IMR-90 (cell line): ENCODE data around the gene FNDC3B. TPM values are rescaled to one million over a fixed set of nuclear protein-coding genes. Genes with fewer than 3 reads are reported as not detected.

Experiments used
- ATAC-seq: fragments of 200-7000 bp; cut with Tn5 transposase; 2 replicates; pipeline ENCODE4 v1.9.1; 2020; ENCODE audit warnings: low read depth, mild to moderate bottlenecking, moderate library complexity
- BruUV-seq: library from RNA; stranded (reverse); fragments of 400-500 nt; replicated peaks from 2 replicates; lab custom pipeline; 2021; lab: Mats Ljungman, UMichigan
- CTCF ChIA-PET: fragments of 300-600 bp; formaldehyde crosslinking; extraction: SDS; loops from one replicate; lab custom pipeline; 2021; ENCODE audit warnings: antibody characterized with exemption; lab: Yijun Ruan, JAX
- POLR2A ChIA-PET: fragments of 300-600 bp; sonication (Branson Sonifier 250); formaldehyde crosslinking; loops from one replicate; lab custom pipeline; 2022; ENCODE audit warnings: antibody characterized with exemption; ENCODE audit not compliant: unreplicated experiment; lab: Charles Lee
- DNase-seq: peaks from one replicate; pipeline ENCODE4 v3.0.0; 2013
- H2AFZ ChIP-seq: replicated peaks from 2 replicates; pipeline ENCODE3; 2013; ENCODE audit warnings: low read length, mild to moderate bottlenecking; ENCODE audit not compliant: poor library complexity
- H2AK5ac ChIP-seq: 2 replicates; pipeline ENCODE4 v1.6.1; 2013; ENCODE audit warnings: low read depth, low read length, inconsistent platforms
- H2AK9ac ChIP-seq: replicated peaks from 2 replicates; pipeline ENCODE3; 2013; ENCODE audit warnings: mild to moderate bottlenecking, low read depth, low read length, moderate library complexity; ENCODE audit not compliant: poor library complexity
- H2BK120ac ChIP-seq: 2 replicates; pipeline ENCODE4 v1.6.1; 2013; ENCODE audit warnings: low read depth, low read length, inconsistent platforms
- H2BK15ac ChIP-seq: 3 replicates; pipeline ENCODE4 v1.6.1; 2013; ENCODE audit warnings: low read depth, low read length, inconsistent platforms
- H2BK20ac ChIP-seq: 2 replicates; pipeline ENCODE4 v1.6.1; 2013; ENCODE audit warnings: low read depth, mild to moderate bottlenecking, inconsistent platforms, low read length, moderate library complexity
- H2BK5ac ChIP-seq: 2 replicates; pipeline ENCODE4 v1.6.1; 2013; ENCODE audit warnings: mild to moderate bottlenecking, low read depth, low read length, inconsistent platforms; ENCODE audit not compliant: poor library complexity, severe bottlenecking
- H3K14ac ChIP-seq: replicated peaks from 2 replicates; pipeline ENCODE4 v1.6.1; 2013; ENCODE audit warnings: low read depth, low read length, inconsistent platforms
- H3K18ac ChIP-seq: 2 replicates; pipeline ENCODE4 v1.6.1; 2013; ENCODE audit warnings: low read depth, low read length, control low read depth
- H3K23ac ChIP-seq: 2 replicates; pipeline ENCODE4 v1.6.1; 2013; ENCODE audit warnings: low read depth, low read length, inconsistent platforms
- H3K27ac ChIP-seq: 2 replicates; pipeline ENCODE4 v1.5.1; 2013; ENCODE audit warnings: mild to moderate bottlenecking, control low read depth, low read length; ENCODE audit not compliant: insufficient read depth
- H3K27me3 ChIP-seq: 2 replicates; pipeline ENCODE4 v1.6.1; 2013; ENCODE audit warnings: low read length; ENCODE audit not compliant: control insufficient read depth, insufficient read depth
- H3K36me3 ChIP-seq: 2 replicates; pipeline ENCODE4 v1.6.1; 2013; ENCODE audit warnings: low read length, mixed read lengths; ENCODE audit not compliant: control insufficient read depth, insufficient read depth
- H3K4ac ChIP-seq: 2 replicates; pipeline ENCODE4 v1.6.1; 2013; ENCODE audit warnings: low read depth, low read length, inconsistent platforms
- H3K4me1 ChIP-seq: 2 replicates; pipeline ENCODE4 v1.6.1; 2013; ENCODE audit warnings: low read length, mixed read lengths; ENCODE audit not compliant: control insufficient read depth, insufficient read depth
- H3K4me2 ChIP-seq: 2 replicates; pipeline ENCODE4 v1.6.1; 2013; ENCODE audit warnings: low read depth, mild to moderate bottlenecking, control low read depth, low read length, moderate library complexity
- H3K4me3 ChIP-seq: 2 replicates; pipeline ENCODE4 v1.5.1; 2013; ENCODE audit warnings: low read depth, mild to moderate bottlenecking, control low read depth, low read length, moderate library complexity; ENCODE audit not compliant: insufficient read depth
- H3K56ac ChIP-seq: 2 replicates; pipeline ENCODE4 v1.6.1; 2013; ENCODE audit warnings: low read length, inconsistent platforms; ENCODE audit not compliant: insufficient read depth; ENCODE audit errors: extremely low read depth
- H3K79me1 ChIP-seq, 2 experiments: 2 replicates each; pipeline ENCODE4 v1.6.1; 2013; ENCODE audit warnings: low read length in 2 of 2, inconsistent platforms in 1 of 2, low read depth in 1 of 2
- H3K9ac ChIP-seq: 2 replicates; pipeline ENCODE4 v1.6.1; 2013; ENCODE audit warnings: low read depth, low read length, control low read depth
- H3K9me1 ChIP-seq: 2 replicates; pipeline ENCODE4 v1.6.1; 2013; ENCODE audit warnings: low read length, inconsistent platforms; ENCODE audit not compliant: insufficient read depth
- H3K9me3 ChIP-seq: 2 replicates; pipeline ENCODE4 v1.6.1; 2013; ENCODE audit warnings: low read length; ENCODE audit not compliant: control insufficient read depth, insufficient read depth
- H4K20me1 ChIP-seq: 2 replicates; pipeline ENCODE4 v1.6.1; 2013; ENCODE audit warnings: low read length, inconsistent platforms; ENCODE audit not compliant: insufficient read depth
- H4K5ac ChIP-seq: 2 replicates; pipeline ENCODE4 v1.6.1; 2013; ENCODE audit warnings: mild to moderate bottlenecking, low read depth, low read length, control low read depth
- H4K8ac ChIP-seq, 2 experiments: 2 replicates each; pipeline ENCODE4 v1.6.1; 2013; ENCODE audit warnings: low read depth in 2 of 2, low read length in 2 of 2, control low read depth in 1 of 2, inconsistent platforms in 1 of 2
- H4K91ac ChIP-seq: 2 replicates; pipeline ENCODE4 v1.6.1; 2013; ENCODE audit warnings: low read depth, low read length, inconsistent platforms; ENCODE audit not compliant: insufficient read depth
- BHLHE40 ChIP-seq: fragments of 150-350 bp; IDR thresholded peaks from 2 replicates; pipeline ENCODE4 v1.6.1; 2016; ENCODE audit warnings: mild to moderate bottlenecking, low read depth, low read length
- CEBPB ChIP-seq: IDR thresholded peaks from 2 replicates; pipeline ENCODE4 v1.6.1; 2012; ENCODE audit warnings: low read depth, low read length, improper control_type of control experiment
- CHD1 ChIP-seq: IDR thresholded peaks from 2 replicates; pipeline ENCODE4 v1.6.1; 2012; ENCODE audit warnings: low read depth, low read length, improper control_type of control experiment
- FOS ChIP-seq: fragments of 150-350 bp; IDR thresholded peaks from 2 replicates; pipeline ENCODE4 v1.6.1; 2016; ENCODE audit warnings: low read depth, low read length
- MAFK ChIP-seq: IDR thresholded peaks from 2 replicates; pipeline ENCODE4 v1.6.1; 2012; ENCODE audit warnings: low read depth, low read length, improper control_type of control experiment
- MAZ ChIP-seq: IDR thresholded peaks from 2 replicates; pipeline ENCODE4 v1.6.1; 2012; ENCODE audit warnings: low read depth, mild to moderate bottlenecking, low read length, improper control_type of control experiment, moderate library complexity, borderline replicate concordance
- MXI1 ChIP-seq: IDR thresholded peaks from 2 replicates; pipeline ENCODE4 v1.6.1; 2012; ENCODE audit warnings: low read depth, mild to moderate bottlenecking, low read length, moderate library complexity, borderline replicate concordance
- NFE2L2 ChIP-seq: fragments of 150-350 bp; IDR thresholded peaks from 2 replicates; pipeline ENCODE4 v1.6.1; 2016; ENCODE audit warnings: low read depth, mild to moderate bottlenecking, low read length
- POLR2A ChIP-seq: IDR thresholded peaks from 2 replicates; pipeline ENCODE4 v1.6.1; 2012; ENCODE audit warnings: mild to moderate bottlenecking, low read depth, low read length
- RAD21 ChIP-seq: IDR thresholded peaks from 2 replicates; pipeline ENCODE4 v1.6.1; 2012; ENCODE audit warnings: low read length, improper control_type of control experiment
- RCOR1 ChIP-seq: IDR thresholded peaks from 2 replicates; pipeline ENCODE4 v1.6.1; 2012; ENCODE audit warnings: mild to moderate bottlenecking, low read length, improper control_type of control experiment; ENCODE audit not compliant: insufficient replicate concordance
- RFX5 ChIP-seq: IDR thresholded peaks from 2 replicates; pipeline ENCODE4 v1.8.0; 2012; ENCODE audit warnings: low read depth, mild to moderate bottlenecking, low read length, moderate library complexity
- SMC3 ChIP-seq: fragments of 150-350 bp; IDR thresholded peaks from 2 replicates; pipeline ENCODE4 v1.6.1; 2016; ENCODE audit warnings: low read depth, mild to moderate bottlenecking, antibody characterized with exemption, low read length, moderate library complexity
- WGBS, 2 experiments: methylation state at CpG; one replicate each; pipeline versions ENCODE4 v1.1.5 to v1.1.7; 2013; ENCODE audit warnings: missing lambda C conversion rate in 2 of 2; ENCODE audit not compliant: insufficient read length in 1 of 2; ENCODE audit errors: extremely low coverage in 2 of 2; 5-methylcytosine and 5-hydroxymethylcytosine counted together
- dilution Hi-C: fragments of 300-500 bp; cut with HindIII; formaldehyde crosslinking; loops from one replicate; pipeline ENCODE4 v1.14.3; 2018; ENCODE audit warnings: low sequenced_read_pairs; ENCODE audit not compliant: unreplicated experiment
- in situ Hi-C: fragments of 300-500 bp; cut with MboI; formaldehyde crosslinking; loops from 3 replicates; pipeline ENCODE4 v1.14.3; 2019; ENCODE audit warnings: low sequenced_read_pairs, inconsistent platforms, mixed read lengths
- intact Hi-C: fragments of 100-400 bp; cut with micrococcal nuclease; formaldehyde crosslinking; loops from 2 replicates; pipeline ENCODE4 v1.10.0; 2022
- polyA plus RNA-seq, 3 experiments: library from polyadenylated mRNA; depleted of rRNA; stranded (reverse); fragments of >200 nt; gene quantifications; 2 replicates each; pipeline ENCODE4 v1.2.3, GENCODE V29; 2012; ENCODE audit warnings: low replicate concordance in 1 of 3
- total RNA-seq: library from RNA; depleted of rRNA; stranded (reverse); fragments of >200 nt; gene quantifications from 2 replicates; pipeline ENCODE4 v1.2.3, GENCODE V29; 2012
- TF ChIP-seq, protein P1 (sequence below): fragments of 150-350 bp; IDR thresholded peaks from 2 replicates; pipeline ENCODE4 v1.6.1; 2016; ENCODE audit warnings: low read depth, mild to moderate bottlenecking, low read length, moderate library complexity, borderline replicate concordance
- TF ChIP-seq, protein P2 (sequence below): fragments of 150-350 bp; IDR thresholded peaks from 2 replicates; pipeline ENCODE4 v1.6.1; 2017; ENCODE audit warnings: mild to moderate bottlenecking, antibody characterized with exemption, low read length, low read depth
- TF ChIP-seq, protein P3 (sequence below): conservative IDR thresholded peaks from 2 replicates; pipeline ENCODE4 v1.5.1; 2012; ENCODE audit warnings: mild to moderate bottlenecking, low read depth, low read length, improper control_type of control experiment

FNDC3B gene
- total and polyA plus RNA-seq, 2 of the 4 experiments (the other 2 are of a cell fraction): 23.9 to 150 TPM

DNA sequence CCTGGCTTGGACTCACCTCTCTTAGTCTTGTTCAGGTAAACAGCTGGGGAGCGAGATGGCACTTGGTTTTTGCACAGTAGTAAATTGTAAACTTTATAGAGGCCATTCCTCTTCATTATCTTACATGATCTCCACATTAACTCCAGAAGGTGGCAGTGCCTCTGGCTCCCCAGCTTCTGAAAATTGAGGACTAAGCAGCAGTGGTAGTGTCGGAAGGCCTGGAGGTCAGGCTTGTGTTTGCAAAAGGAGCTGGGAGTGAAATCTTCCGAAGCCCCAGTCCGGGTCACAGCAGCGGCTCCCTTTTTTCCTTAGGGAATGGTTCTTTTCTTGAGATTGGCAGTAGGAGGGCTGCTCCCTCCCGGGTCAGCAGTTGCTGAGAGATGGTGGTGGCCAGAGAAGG, 85.7 kb downstream of the FNDC3B start:
- Histone ChIP-seq H2AK9ac (no peak overlapping the region), H4K8ac (peak overlapping the region in 1 of 2 experiments; percentile 20; a peak in 1 of 4 replicates), H2BK15ac (no peak overlapping the region), H2AK5ac (no peak overlapping the region), H3K56ac (no peak overlapping the region), H3K9me1 (peaks cover 22% of the 10 kb centered on the region), H3K4me2 (no peak overlapping the region), H2BK20ac (no peak overlapping the region), H2BK5ac (no peak overlapping the region), H3K4me3 (no peak overlapping the region), H3K14ac (peak overlapping the region; percentile 62; the same call in 1 of the 2 replicates), H3K23ac (0 out of 2 replicates have a peak overlapping the region, but pooled peaks have one; percentile 27), H3K18ac (peak overlapping the region; percentile 24; the same call in 1 of the 2 replicates), H2BK120ac (no peak overlapping the region), H3K9me3 (no peaks in the 10 kb centered on the region), H3K4ac (peak overlapping the region; percentile 20; the same call in 1 of the 2 replicates), H3K27ac (peak overlapping the region; percentile 64; the same call in 1 of the 2 replicates), H3K79me1 (peaks cover 41 to 92% of the 10 kb centered on the region in 2 experiments), H2AFZ (no peak overlapping the region), H4K5ac (no peak overlapping the region; the same call in 1 of the 2 replicates), H3K27me3 (no peaks in the 10 kb centered on the region), H3K36me3 (peaks cover 21% of the 10 kb centered on the region), H3K4me1 (peaks cover 31% of the 10 kb centered on the region), H4K20me1 (peaks cover 81% of the 10 kb centered on the region), H3K9ac (no peak overlapping the region), H4K91ac (no peak overlapping the region)
- TF ChIP-seq RFX5 (no peak), CHD1 (no peak), POLR2A (no peak), MXI1 (no peak), MAZ (no peak), CEBPB (no peak), RAD21 (no peak), SMC3 (no peak), MAFK (no peak), FOS (no peak), BHLHE40 (no peak), RCOR1 (no peak), NFE2L2 (no peak)
- TF ChIP-seq, protein P1, sequence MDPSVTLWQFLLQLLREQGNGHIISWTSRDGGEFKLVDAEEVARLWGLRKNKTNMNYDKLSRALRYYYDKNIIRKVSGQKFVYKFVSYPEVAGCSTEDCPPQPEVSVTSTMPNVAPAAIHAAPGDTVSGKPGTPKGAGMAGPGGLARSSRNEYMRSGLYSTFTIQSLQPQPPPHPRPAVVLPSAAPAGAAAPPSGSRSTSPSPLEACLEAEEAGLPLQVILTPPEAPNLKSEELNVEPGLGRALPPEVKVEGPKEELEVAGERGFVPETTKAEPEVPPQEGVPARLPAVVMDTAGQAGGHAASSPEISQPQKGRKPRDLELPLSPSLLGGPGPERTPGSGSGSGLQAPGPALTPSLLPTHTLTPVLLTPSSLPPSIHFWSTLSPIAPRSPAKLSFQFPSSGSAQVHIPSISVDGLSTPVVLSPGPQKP: no peak
- TF ChIP-seq, protein P2, sequence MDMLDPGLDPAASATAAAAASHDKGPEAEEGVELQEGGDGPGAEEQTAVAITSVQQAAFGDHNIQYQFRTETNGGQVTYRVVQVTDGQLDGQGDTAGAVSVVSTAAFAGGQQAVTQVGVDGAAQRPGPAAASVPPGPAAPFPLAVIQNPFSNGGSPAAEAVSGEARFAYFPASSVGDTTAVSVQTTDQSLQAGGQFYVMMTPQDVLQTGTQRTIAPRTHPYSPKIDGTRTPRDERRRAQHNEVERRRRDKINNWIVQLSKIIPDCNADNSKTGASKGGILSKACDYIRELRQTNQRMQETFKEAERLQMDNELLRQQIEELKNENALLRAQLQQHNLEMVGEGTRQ: no peak
- TF ChIP-seq, protein P3, sequence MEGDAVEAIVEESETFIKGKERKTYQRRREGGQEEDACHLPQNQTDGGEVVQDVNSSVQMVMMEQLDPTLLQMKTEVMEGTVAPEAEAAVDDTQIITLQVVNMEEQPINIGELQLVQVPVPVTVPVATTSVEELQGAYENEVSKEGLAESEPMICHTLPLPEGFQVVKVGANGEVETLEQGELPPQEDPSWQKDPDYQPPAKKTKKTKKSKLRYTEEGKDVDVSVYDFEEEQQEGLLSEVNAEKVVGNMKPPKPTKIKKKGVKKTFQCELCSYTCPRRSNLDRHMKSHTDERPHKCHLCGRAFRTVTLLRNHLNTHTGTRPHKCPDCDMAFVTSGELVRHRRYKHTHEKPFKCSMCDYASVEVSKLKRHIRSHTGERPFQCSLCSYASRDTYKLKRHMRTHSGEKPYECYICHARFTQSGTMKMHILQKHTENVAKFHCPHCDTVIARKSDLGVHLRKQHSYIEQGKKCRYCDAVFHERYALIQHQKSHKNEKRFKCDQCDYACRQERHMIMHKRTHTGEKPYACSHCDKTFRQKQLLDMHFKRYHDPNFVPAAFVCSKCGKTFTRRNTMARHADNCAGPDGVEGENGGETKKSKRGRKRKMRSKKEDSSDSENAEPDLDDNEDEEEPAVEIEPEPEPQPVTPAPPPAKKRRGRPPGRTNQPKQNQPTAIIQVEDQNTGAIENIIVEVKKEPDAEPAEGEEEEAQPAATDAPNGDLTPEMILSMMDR: no peak
- no peak for DNase-seq
- ChIA-PET POLR2A (no interaction called here), CTCF (interaction anchor here (0.7 kb wide), 1 partner anchor 273 kb away, joined by 3 read pairs; no protein-coding TSS in a partner anchor)
- BruUV-seq: no TSS peak
- in situ Hi-C loops: no loop called here
- no CpG with 5 or more reads among the region's 6 CpGs for WGBS, 2 experiments
- no peak for ATAC-seq
- intact Hi-C loops: no loop called here
- dilution Hi-C loops: no loop called here
